Measurements from ENCODE around the gene SPDYE2B.
"Not testable (repeated sequence)": the region's sequence is repeated elsewhere in the genome, so short reads cannot be mapped to it uniquely, and the experiment has no call there.

SPDYE2B gene

GRCh38 chr7:102643404-102643803 is 6.7 kb upstream of the SPDYE2B start:
- DNase-seq (ENCODE audit: low read depth in 2 of 2), result not testable (repeated sequence)

GRCh38 chr7:102647813-102648212 is 2.3 kb upstream of the SPDYE2B start:
- DNase-seq (ENCODE audit: low read depth in 2 of 2), result not testable (repeated sequence)

GRCh38 chr7:102664765-102665164 is 14.6 kb downstream of the SPDYE2B start:
- not testable (repeated sequence) for DNase-seq (ENCODE audit: low read depth in 2 of 2)

DNA sequence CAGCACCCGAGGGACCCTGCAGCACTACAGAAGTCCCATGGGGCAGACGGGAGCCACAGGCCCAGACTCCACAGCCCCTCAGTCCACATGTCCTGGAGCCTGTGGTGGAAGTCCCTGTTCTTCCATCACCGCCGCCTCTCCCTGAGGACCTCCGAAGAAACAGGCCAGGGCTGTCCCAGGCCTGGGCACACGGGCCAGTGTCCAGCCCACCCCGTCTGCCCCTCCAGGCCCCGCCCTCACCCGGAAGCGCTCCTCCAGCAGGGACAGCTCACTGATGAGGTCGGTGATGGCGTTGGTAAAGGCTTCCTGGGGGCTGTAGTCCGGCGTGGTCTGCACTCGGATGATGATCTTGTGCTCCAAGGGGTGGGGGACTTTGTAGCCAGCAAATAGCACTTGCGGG is 16.7 kb downstream of the SPDYE2B start:
- DNase-seq (ENCODE audit: low read depth in 2 of 2), result not testable (repeated sequence)

DNA sequence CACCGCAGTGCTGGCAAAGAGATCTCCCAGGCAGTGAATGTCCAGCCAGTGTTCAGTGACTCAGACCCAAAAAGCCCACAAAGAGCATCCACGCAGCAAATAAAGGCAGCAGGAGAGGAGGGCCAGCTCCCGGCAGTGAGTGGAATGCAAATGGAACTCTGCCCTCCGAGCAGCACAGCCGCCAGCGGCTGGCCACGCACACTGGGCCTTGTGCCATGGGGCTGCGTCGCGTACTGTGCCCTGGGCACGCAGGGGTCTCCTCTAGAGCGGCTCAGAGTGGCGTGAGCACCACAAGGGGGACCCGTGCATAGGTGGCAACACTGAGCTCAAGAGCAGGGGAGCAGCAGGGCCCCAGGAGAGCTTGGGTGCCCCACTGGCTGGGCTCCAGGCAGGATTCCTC is 17.4 kb downstream of the SPDYE2B start:
- not testable (repeated sequence) for DNase-seq (ENCODE audit: low read depth in 2 of 2)

- not testable (repeated sequence) for DNase-seq (ENCODE audit: low read depth in 2 of 2)
These were observed 21.2 kb downstream of the SPDYE2B start, which contains the start of gene POLR2J2 for GRCh38 chr7:102671166-102671955. Gene POLR2J2, minus strand, starts transcription at chr7:102671663. Its CDS starts 62 bp downstream, at chr7:102671601.

- DNase-seq (ENCODE audit: low read depth in 2 of 2), result not testable (repeated sequence)
These were observed 21.8 kb downstream of the SPDYE2B start for GRCh38 chr7:102671956-102672307.

DNA sequence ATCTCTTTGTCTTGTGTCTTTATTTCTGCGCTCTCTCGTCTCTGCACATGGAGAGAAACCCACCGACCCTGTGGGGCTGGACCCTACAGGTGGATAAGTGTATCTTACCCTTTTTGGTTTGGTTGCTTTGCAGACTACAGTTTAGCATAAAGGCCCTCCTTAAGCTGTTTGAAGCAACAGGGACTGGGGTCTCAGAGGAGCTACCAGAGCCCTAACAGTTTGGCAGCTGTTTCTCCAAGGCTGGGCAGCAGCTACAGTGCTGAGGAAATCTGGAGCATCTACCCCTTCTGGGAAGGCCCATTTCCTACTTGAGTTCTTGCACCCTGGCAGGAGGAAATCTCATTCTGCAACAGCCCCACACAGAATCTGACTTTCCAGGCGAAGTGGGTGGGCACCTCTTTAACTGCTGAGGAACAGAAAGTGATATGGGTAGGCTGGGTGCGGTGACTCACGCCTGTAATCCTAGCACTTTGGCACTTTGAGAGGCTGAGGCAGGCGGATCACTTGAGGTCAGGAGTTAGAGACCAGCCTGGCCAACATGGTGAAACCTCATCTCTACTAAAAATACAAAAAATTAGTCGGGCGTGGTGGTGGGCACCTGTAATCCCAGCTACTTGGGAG is 23.4 kb downstream of the SPDYE2B start:
- DNase-seq (ENCODE audit: low read depth in 2 of 2), result not testable (repeated sequence)

- not testable (repeated sequence) for DNase-seq (ENCODE audit: low read depth in 2 of 2)
These were observed 25.4 kb downstream of the SPDYE2B start for GRCh38 chr7:102675545-102675944.

GRCh38 chr7:102680780-102681179 is 30.7 kb downstream of the SPDYE2B start:
- not testable (repeated sequence) for DNase-seq (ENCODE audit: low read depth in 2 of 2)

DNA sequence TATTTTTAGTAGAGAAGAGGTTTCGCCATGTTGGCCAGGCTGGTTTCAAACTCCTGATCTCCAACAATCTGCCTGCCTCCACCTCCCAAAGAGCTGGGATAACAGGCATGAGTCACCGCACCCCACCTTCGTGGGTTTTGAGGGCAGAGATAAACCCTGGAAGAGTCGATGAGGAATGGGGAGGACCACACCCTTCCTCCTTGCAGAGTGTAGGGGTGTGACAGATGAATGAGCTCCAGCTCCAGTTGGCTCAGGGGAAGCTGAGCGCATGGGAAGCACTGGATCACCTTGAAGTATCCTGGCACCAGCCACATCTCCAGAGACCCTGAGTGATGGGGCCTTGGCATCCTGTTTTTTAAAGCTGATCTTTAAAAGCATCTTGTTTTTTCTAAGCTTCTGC is 32.4 kb downstream of the SPDYE2B start:
- DNase-seq (ENCODE audit: low read depth in 2 of 2), result not testable (repeated sequence)

DNA sequence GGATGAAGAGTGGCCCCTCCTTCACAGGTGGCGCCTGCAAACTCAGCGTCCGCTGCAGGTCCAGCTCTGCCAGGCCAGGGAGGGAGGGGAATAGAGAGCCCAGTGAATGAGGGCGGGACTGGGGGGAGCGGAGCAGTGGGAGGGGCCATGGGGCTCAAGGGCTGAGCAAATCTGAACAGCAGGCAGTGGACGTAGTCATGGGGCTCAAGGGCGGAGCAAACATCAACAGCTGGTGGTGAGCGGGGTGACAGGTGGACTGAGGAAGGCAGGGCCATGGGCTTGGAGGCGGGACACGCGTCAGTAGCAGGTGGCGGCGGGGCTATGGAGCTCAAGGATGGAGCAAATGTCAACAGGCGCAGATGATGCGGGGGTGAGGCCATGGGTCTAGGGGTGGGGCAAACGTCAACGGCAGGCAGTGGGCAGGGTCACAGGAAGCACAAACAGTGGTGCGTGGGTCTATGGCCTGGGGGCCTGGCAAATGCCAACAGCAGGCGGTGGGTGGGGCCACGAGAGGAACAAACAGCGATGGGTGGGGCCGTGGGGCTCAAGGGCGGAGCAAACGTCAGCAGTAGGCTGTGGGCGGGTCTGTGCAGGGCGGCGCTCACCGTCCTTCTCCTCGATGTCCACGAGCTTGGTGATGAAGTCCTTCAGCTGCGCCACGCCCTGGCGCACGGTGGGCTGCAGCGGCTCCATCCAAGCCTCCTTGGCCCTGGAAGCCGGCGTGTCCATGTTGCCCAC is 38.3 kb downstream of the SPDYE2B start:
- not testable (repeated sequence) for DNase-seq (ENCODE audit: low read depth in 2 of 2)

DNA sequence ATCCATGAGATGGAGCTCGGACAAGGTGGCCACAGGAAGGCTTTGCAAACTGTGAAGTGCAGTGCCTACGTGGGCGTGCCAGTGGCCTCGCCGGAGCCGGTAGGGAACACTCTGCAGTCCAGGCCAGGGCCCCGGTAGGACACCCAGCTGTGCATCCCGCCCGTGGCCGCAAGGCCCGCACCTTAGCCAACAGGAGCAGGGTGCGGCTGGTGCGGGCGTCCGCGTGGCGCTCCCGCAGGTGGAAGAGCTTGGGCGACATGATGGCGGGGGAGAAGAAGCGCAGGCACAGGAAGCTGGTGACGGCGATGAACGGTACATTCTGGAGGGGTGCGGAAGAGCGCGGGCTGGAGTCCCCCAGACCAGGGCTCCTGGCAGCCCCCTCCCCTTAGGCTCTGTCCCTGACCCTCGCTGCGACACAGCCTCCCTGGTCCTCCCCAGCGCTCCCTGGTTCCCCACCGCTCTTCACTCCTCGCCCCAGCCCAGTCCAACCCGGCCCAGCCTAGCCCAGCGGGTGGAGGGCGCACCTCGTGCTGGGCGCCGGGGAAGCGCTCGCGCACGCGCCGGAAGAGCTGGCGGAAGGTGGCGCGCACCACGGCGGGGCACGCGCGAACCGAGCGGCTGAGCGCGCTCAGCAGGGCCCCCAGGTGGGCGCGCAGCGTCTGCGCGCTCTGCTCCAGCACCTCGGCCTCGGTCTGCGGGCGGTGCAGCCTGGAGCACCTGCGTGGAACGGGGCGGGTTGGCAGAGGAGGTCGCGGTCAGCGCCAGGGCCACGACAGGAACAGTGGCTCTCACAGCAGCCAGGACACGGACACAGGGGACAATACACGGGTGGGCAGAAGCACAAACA is 39.5 kb downstream of the SPDYE2B start:
- DNase-seq (ENCODE audit: low read depth in 2 of 2), result not testable (repeated sequence)

GRCh38 chr7:102690602-102691001 is 40.5 kb downstream of the SPDYE2B start:
- DNase-seq (ENCODE audit: low read depth in 2 of 2), result not testable (repeated sequence)

DNA sequence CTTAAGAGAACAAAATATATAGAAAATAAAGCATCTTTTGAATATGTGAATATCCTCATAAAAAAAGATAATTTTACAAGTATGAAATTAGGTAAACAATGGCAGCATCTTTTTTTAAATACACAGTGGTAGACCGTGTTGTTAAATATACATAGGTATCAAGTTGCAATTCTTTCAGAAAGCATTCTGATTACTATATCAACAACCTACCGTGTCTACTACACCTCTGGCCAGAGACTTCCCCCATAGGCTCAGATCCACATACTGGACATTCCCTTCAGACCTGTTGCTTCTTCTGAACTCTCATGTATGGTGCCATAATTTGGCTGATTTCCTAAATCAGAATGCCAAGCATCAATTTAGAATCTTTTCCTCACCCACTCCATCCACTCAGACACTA is 43.9 kb downstream of the SPDYE2B start:
- DNase-seq (ENCODE audit: low read depth in 2 of 2), result not testable (repeated sequence)

GRCh38 chr7:102695033-102695552 is 45.0 kb downstream of the SPDYE2B start:
- DNase-seq (ENCODE audit: low read depth in 2 of 2), result not testable (repeated sequence)

DNA sequence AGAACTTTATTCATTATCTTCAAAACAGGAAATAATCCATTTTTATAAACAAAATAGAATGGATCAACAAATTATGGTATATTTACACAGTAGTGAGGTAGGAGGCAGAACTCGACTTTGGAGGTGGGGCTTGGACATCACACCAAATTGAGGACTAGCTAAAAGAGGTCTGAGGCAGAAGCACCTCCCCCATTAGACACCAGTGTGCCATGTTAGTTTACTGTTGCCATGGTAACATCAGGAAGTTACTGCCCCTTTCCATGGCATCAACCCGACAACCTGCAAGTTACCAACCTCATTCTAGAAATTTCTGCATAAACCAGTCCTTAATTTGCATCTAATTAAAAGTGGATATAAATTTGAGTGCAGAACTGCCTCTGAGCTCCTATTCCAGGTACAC is 45.9 kb downstream of the SPDYE2B start:
- DNase-seq (ENCODE audit: low read depth in 2 of 2), result not testable (repeated sequence)

DNA sequence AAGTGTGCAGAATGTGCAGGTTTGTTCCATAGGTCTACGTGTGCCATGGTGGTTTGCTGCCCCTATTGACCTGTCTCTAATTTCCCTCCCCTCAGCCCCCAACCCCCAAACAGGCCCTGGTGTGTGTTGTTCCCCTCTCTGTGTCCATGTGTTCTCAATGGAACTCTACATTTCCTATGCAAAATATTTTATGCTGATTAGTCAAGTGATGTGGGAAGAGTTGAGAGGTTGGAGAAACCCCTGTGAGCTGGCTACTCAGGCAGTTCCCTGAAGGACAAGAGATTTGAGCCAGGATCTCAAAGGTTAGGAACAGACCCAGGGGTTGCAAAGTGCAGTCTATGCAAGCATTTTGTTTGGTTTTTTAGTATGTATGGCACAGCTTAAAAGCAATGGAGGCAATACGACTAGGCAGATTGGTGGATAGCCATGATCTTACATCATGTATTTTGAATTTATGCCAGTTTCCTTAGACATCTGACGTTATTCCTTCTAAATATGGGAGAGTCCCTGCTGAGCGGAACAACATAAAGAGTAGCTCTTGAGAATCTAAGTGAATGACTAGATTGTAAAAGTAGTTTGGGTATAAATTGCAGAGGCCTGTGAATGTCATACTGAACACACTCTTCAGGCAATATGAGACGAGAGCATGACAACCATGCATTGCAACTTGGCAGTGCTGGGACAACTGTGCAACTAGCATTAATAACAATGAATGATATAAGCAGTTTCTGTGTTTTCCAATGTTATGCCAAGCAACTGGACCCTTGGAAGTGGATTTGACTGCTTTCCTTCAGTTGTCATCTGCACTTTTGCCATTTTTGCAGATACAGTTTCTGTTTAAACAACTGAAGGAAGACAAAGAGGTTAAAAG is 47.8 kb downstream of the SPDYE2B start:
- DNase-seq (ENCODE audit: low read depth in 2 of 2), result not testable (repeated sequence)

DNA sequence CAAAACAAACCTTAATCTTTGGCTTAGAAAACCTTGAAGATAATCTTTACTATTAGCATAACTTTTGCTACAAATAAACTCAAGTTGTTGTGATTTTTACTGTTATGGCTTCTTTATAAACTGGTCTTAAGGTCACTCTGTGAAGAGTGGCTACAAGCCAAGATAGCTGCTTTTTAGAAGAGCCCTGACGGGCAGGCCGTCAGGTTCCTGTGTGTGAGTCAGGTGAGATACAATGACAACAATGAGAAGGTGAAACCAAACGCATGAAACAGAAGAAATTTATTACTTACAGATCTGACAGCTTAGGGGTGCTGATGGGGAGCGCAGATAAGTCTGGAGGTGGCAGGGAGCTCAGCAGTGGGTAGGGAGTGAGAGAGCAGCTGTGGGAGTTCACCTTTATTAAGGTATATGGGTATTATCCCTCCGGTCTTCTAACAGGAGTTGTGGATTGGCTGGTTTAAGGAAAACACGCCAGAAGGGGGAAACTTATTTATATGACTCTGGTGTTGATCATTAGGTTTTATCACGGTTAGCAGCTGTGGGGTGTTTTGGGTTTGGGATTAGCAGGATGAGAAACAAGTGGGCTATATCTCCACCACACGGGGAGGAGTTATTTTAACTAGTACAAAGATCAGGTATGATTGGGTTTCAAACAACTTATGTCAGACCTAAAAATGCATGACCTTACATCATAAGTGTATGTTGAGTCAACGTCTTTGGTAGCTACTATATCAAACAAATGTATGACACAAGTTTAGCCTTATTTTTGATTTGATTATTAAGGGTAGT is 49.0 kb downstream of the SPDYE2B start:
- DNase-seq (ENCODE audit: low read depth in 2 of 2), result not testable (repeated sequence)
